Fibroblast of pulmonary artery (primary cell): ENCODE results near the gene DAZAP1.
"Not testable (repeated sequence)": the region's sequence is repeated elsewhere in the genome, so short reads cannot be mapped to it uniquely, and the experiment has no call there.

Experiments
- DNase-seq: peaks from one replicate; pipeline ENCODE4 v3.0.0-alpha.2; 2010; ENCODE audit warnings: low read depth
- H3K4me3 ChIP-seq: replicated peaks from 2 replicates; pipeline ENCODE4 v1.5.1; 2011; ENCODE audit warnings: low read depth, mild to moderate bottlenecking, control low read depth, low read length, moderate library complexity
- TF ChIP-seq, protein P1 (sequence below): IDR thresholded peaks from 2 replicates; pipeline ENCODE4 v1.5.1; 2011; ENCODE audit warnings: mild to moderate bottlenecking, control low read depth, low read length, inconsistent platforms; ENCODE audit errors: missing control alignments

DAZAP1 gene

GRCh38 chr19:1416014-1416841, 8.8 kb downstream of the DAZAP1 start:
- TF ChIP-seq, protein P1, sequence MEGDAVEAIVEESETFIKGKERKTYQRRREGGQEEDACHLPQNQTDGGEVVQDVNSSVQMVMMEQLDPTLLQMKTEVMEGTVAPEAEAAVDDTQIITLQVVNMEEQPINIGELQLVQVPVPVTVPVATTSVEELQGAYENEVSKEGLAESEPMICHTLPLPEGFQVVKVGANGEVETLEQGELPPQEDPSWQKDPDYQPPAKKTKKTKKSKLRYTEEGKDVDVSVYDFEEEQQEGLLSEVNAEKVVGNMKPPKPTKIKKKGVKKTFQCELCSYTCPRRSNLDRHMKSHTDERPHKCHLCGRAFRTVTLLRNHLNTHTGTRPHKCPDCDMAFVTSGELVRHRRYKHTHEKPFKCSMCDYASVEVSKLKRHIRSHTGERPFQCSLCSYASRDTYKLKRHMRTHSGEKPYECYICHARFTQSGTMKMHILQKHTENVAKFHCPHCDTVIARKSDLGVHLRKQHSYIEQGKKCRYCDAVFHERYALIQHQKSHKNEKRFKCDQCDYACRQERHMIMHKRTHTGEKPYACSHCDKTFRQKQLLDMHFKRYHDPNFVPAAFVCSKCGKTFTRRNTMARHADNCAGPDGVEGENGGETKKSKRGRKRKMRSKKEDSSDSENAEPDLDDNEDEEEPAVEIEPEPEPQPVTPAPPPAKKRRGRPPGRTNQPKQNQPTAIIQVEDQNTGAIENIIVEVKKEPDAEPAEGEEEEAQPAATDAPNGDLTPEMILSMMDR, result no peak
- peak; percentile 28 for DNase-seq
- H3K4me3 ChIP-seq, result peak overlapping the region; percentile 21

DNA sequence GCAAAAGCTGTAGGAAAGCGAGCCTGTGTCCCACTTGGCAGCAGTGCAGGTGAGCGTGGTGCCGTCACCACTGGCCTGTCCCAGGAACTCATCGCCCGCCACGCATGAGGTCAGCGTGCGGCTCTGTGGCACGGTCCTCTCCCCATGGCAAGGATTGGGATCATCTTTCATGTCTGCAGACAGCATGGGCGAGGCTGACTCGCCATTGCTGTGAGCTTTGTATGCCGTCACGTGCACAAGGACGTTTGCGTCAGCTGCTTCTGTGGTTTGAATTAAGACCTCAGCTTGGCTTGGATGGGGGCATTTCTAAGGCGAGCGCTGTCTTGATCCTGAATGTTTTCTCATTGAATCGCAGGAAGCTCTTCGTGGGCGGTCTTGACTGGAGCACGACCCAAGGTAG, 9.8 kb downstream of the DAZAP1 start:
- DNase-seq, result no peak
- TF ChIP-seq, protein P1, result no peak
- H3K4me3 ChIP-seq, result no peak overlapping the region

- no peak overlapping the region for H3K4me3 ChIP-seq
- DNase-seq, result no peak
- TF ChIP-seq, protein P1, result no peak
Observed at GRCh38 chr19:1417681-1418495, 10.5 kb downstream of the DAZAP1 start.

DNA sequence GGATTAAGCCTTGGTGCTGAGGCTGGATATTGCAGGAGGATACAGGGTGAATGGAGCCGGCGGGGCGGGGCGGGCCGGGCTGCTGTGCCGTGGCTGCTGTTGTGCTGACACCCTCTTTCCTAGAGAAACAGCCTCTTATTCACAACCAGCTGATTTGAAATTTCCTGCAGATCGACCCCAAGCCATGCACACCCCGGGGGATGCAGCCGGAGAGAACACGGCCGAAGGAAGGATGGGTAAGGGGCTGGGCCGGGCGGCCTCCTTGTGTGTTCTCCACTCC, 11.1 kb downstream of the DAZAP1 start:
- H3K4me3 ChIP-seq, result no peak overlapping the region
- TF ChIP-seq, protein P1, result no peak
- DNase-seq, result no peak

DNA sequence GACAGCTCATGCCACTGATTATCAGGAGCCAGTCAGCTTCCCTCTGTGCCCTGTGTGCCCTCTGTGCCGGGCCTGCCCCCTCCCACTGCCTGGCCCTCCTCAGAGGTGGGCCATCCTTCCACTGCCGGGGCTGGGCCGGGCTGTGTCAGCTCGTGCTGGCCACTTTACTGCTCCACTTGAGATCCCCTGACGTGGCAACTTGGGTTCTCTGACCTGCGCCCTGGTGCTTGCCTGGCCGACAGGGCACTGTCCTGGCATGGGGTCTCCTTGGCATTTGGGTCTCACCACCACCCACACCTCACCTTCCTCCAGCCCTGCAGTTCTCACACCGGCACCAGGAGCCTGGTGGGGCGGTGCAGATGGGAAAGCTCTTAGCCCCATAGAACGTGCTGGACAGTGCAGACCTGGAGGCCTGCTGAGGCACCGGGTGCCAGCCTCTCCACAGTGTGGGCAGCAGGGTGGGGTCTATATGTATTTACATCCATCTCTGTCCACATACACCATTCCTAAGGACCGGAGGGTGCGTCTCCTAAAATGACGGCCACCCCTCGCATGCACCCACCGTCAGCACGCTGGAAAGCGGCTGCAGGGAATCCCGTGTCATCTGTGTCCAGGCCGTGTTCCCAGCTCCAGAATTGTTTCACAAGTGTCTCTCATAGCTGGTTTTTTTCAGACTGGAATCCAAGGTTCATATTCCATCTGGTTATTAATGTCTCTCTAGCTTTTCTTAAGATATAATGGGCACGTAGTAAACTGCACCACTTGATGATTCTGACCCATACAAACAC, 11.8 kb downstream of the DAZAP1 start:
- TF ChIP-seq, protein P1, result no peak
- no peak for DNase-seq
- H3K4me3 ChIP-seq, result no peak overlapping the region

GRCh38 chr19:1420085-1420484, 12.7 kb downstream of the DAZAP1 start:
- DNase-seq, H3K4me3 ChIP-seq: not testable (repeated sequence)

DNA sequence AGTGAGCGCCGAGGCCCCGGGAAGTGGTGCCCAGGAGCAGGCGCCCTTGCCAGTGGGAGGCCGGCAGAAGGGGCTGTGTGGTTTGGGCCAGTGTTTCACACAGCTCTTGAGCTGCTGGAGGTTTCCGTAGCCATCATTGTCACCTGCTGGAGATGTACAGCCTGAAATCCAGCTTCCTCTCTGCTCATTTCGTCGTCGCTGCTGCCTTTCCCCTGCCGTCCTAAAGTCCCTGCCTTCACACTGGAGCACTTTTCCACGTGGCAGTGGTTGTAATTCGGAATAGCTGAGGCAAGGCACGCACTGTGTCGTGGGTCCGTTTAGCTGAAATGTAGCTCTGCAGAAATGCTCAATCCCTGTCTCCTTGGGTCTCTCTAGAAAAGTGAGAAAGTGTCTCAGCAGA, 13.2 kb downstream of the DAZAP1 start:
- H3K4me3 ChIP-seq, result no peak overlapping the region
- TF ChIP-seq, protein P1, result no peak
- DNase-seq, result no peak
